ENCODE data around the gene FBN2.

GRCh38 chr5:128586848-128587247 is 48.8 kb upstream of the FBN2 start:
- TF ChIP-seq CTCF (IDR thresholded peaks at IDR 0.05; ENCODE audit: borderline replicate concordance, extremely low read depth, low read length, poor library complexity, severe bottlenecking): no peak
- TF ChIP-seq EZH2 (IDR thresholded peaks at IDR 0.05; ENCODE audit: borderline replicate concordance, low read depth, low read length, severe bottlenecking): no peak

Measured in DND-41 (cell line).